ENCODE results near the gene ADARB1.

- TF ChIP-seq RAD21 (IDR thresholded peaks at IDR 0.05; ENCODE audit: low read length) (no peak), CTCF (IDR thresholded peaks at IDR 0.05) (no peak), YY1 (IDR thresholded peaks at IDR 0.05; ENCODE audit: low read depth) (no peak), POLR2AphosphoS5 (IDR thresholded peaks at IDR 0.05; ENCODE audit: low read depth, low read length) (no peak), MXI1 (IDR thresholded peaks at IDR 0.05; ENCODE audit: low read depth, low read length) (no peak), CHD2 (IDR thresholded peaks at IDR 0.05; ENCODE audit: low read length, partially characterized antibody) (no peak)
Measured at GRCh38 chr21:45071078-45071873, 3.1 kb upstream of the ADARB1 start.
